Ascending aorta (tissue), 2 donors: Measurements from ENCODE around the gene NRBF2. TPM values are rescaled to one million over a fixed set of nuclear protein-coding genes. Genes with fewer than 3 reads are reported as not detected.
"Not testable (repeated sequence)": the region's sequence is repeated elsewhere in the genome, so short reads cannot be mapped to it uniquely, and the experiment has no call there.

Experiments
- DNase-seq, 2 donors: peaks; one replicate each; pipeline ENCODE4 v3.0.0-alpha.2; 2019; ENCODE audit warnings: low spot score in 2 of 2
- H3K27ac ChIP-seq, 2 donors: fragments of 200-600 bp; sonication (generic); one replicate each; pipeline ENCODE4 v1.5.1; 2016 to 2017; ENCODE audit warnings: mild to moderate bottlenecking in 1 of 2
- H3K27me3 ChIP-seq: fragments of 200-600 bp; sonication (generic); one replicate; pipeline ENCODE4 v1.5.1; 2017
- H3K36me3 ChIP-seq, 2 donors: fragments of 200-600 bp; sonication (generic); one replicate each; pipeline ENCODE4 v1.5.1; 2016
- H3K4me1 ChIP-seq, 2 donors: fragments of 200-600 bp; sonication (generic); one replicate each; pipeline ENCODE4 v1.5.1; 2016 to 2017; ENCODE audit warnings: mild to moderate bottlenecking in 1 of 2
- H3K4me3 ChIP-seq, 2 donors: fragments of 200-600 bp; sonication (generic); one replicate each; pipeline ENCODE4 v1.5.1; 2016 to 2017; ENCODE audit warnings: mild to moderate bottlenecking in 1 of 2
- H3K9me3 ChIP-seq, 2 donors: fragments of 200-600 bp; sonication (generic); one replicate each; pipeline ENCODE4 v1.5.1; 2016
- CTCF ChIP-seq, 3 experiments: fragments of 200-600 bp in 2 of 3; fragments of 450-650 bp in 1 of 3; sonication (generic) in 2 of 3; IDR thresholded peaks; one replicate each; pipeline ENCODE4 v1.5.1; 2016 to 2019; ENCODE audit warnings: antibody characterized with exemption in 3 of 3, mild to moderate bottlenecking in 1 of 3, moderate library complexity in 1 of 3
- intact Hi-C: fragments of 100-400 bp; cut with DNase I; formaldehyde crosslinking; loops from one replicate; pipeline ENCODE4 v1.15.1; 2023
- total RNA-seq: library from RNA; depleted of rRNA; stranded (reverse); fragments of >200 nt; gene quantifications from one replicate; pipeline ENCODE4 v1.1.0, GENCODE V29; 2016

NRBF2 gene
- total RNA-seq, 1 donor from 2014 or later = 4.2 TPM

DNA sequence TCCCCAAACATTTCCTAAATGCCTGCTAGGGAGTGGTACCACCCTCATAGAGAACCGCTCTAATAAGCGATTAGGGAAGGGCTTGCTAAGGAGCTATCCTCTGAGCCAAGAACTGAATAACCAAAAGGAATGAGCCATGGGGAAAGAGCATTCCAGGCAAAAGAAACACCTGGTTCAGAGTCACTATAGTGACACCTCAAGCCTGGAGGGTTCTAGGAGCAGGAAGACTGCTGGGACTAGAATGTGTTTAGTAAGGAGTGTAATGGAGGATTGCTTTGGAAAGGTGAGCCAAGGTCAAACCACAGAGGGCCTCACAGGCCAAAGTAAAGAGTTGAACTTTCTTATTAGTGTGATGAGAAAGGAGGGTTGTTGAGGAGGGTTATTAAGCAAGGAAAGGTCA is 38.7 kb upstream of the NRBF2 start:
- H3K27me3 ChIP-seq = no peaks in the 10 kb centered on the region
- intact Hi-C loops = no loop called here
- H3K4me3 ChIP-seq = no peak overlapping the region
- H3K4me1 ChIP-seq = no peaks in the 10 kb centered on the region
- no peak overlapping the region for H3K27ac ChIP-seq
- H3K9me3 ChIP-seq = no peaks in the 10 kb centered on the region
- no peak for DNase-seq
- no peaks in the 10 kb centered on the region for H3K36me3 ChIP-seq
- TF ChIP-seq CTCF (IDR thresholded peaks at IDR 0.05) = no peak

- TF ChIP-seq CTCF (IDR thresholded peaks at IDR 0.05) = no peak
These were observed 38.2 kb upstream of the NRBF2 start for GRCh38 chr10:63094881-63095280.

GRCh38 chr10:63099734-63100133 is 33.4 kb upstream of the NRBF2 start:
- no peak for TF ChIP-seq CTCF (IDR thresholded peaks at IDR 0.05)
- DNase-seq = no peak
- intact Hi-C loops = no loop called here
- no peaks in the 10 kb centered on the region for H3K9me3 ChIP-seq
- H3K36me3 ChIP-seq = no peaks in the 10 kb centered on the region
- H3K27me3 ChIP-seq = no peaks in the 10 kb centered on the region
- H3K27ac ChIP-seq = no peak overlapping the region
- H3K4me3 ChIP-seq = no peak overlapping the region
- no peaks in the 10 kb centered on the region for H3K4me1 ChIP-seq

More at GRCh38 chr10:63094881-63095280, 38.2 kb upstream of the NRBF2 start:
- Histone ChIP-seq H3K36me3 (no peaks in the 10 kb centered on the region), H3K9me3 (no peaks in the 10 kb centered on the region), H3K4me3 (no peak overlapping the region), H3K27me3 (no peaks in the 10 kb centered on the region), H3K27ac (no peak overlapping the region), H3K4me1 (no peaks in the 10 kb centered on the region)
- intact Hi-C loops = no loop called here
- DNase-seq = no peak

DNA sequence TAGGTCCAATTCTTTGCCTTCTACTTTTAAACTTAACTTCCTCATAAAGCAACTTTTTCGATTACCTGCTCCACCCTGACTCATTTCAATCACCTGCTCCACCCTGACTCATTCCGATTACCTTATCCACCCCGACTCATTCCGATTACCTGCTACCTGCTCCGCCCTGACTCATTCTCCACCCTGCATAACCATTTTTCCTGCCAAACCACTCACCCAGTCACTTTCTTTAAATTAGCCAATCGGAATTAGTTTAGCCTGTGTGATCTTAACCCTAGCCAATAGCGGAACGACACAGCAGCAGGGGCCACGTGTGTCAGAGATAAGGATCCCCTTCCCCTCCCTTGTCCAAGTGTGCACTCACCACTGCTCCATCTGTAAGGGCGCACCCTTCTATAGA is 32.0 kb upstream of the NRBF2 start:
- H3K27me3 ChIP-seq, intact Hi-C loops: not testable (repeated sequence)

GRCh38 chr10:63102279-63102883 is 30.7 kb upstream of the NRBF2 start:
- H3K4me1 ChIP-seq, H3K4me3 ChIP-seq, H3K36me3 ChIP-seq, H3K27ac ChIP-seq, H3K27me3 ChIP-seq, DNase-seq, H3K9me3 ChIP-seq, intact Hi-C loops: not testable (repeated sequence)

More for the DNA sequence above, 32.0 kb upstream of the NRBF2 start:
- DNase-seq, H3K27ac ChIP-seq, H3K9me3 ChIP-seq, H3K4me3 ChIP-seq, H3K4me1 ChIP-seq, H3K36me3 ChIP-seq: not testable (repeated sequence)

GRCh38 chr10:63103178-63103577 is 29.9 kb upstream of the NRBF2 start:
- H3K27me3 ChIP-seq, H3K4me1 ChIP-seq, H3K27ac ChIP-seq, H3K36me3 ChIP-seq, H3K9me3 ChIP-seq, DNase-seq, H3K4me3 ChIP-seq, intact Hi-C loops: not testable (repeated sequence)

DNA sequence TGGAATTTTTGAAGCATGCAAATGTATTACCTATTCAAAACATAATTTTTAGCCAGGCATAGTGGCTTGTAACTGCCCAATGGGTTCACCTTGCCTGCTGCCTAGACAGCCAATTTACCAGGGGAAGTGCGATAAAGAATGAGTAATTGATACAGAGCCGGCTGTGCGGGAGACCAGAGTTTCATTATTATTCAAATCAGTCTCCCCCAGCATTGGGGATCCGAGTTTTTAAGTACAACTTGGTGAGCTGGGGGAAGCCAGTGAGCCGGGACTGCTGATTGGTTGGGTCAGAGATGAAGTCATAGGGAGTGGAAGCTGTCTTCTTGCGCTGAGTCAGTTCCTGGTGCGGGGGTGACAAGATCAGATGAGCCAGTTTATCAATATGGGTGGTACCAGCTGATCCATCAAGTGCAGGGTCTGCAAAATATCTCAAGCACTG is 29.1 kb upstream of the NRBF2 start:
- Histone ChIP-seq H3K4me3 (no peak overlapping the region), H3K9me3 (no peaks in the 10 kb centered on the region), H3K27me3 (no peaks in the 10 kb centered on the region), H3K4me1 (no peaks in the 10 kb centered on the region), H3K36me3 (no peaks in the 10 kb centered on the region), H3K27ac (no peak overlapping the region)
- intact Hi-C loops = no loop called here
- TF ChIP-seq CTCF (IDR thresholded peaks at IDR 0.05) = no peak
- no peak for DNase-seq
